OCI-LY7 (cell line): ENCODE measurements around the gene PCYT2. TPM values are rescaled to one million over a fixed set of nuclear protein-coding genes. Genes with fewer than 3 reads are reported as not detected.
"Not testable (repeated sequence)": the region's sequence is repeated elsewhere in the genome, so short reads cannot be mapped to it uniquely, and the experiment has no call there.

ENCODE experiments used
- BruUV-seq: library from RNA; stranded (reverse); fragments of 400-500 nt; replicated peaks from 2 replicates; lab custom pipeline; 2021; lab: Mats Ljungman, UMichigan
- CTCF ChIA-PET: fragments of 300-600 bp; sonication (Branson Sonifier 250); formaldehyde crosslinking; loops from one replicate; lab custom pipeline; 2022; ENCODE audit warnings: antibody characterized with exemption; ENCODE audit not compliant: unreplicated experiment; lab: Charles Lee
- POLR2A ChIA-PET: fragments of 300-600 bp; sonication (Branson Sonifier 250); formaldehyde crosslinking; loops from one replicate; lab custom pipeline; 2022; ENCODE audit warnings: antibody characterized with exemption; lab: Charles Lee
- DNase-seq: peaks from one replicate; pipeline ENCODE4 v3.0.0-alpha.2; 2015; ENCODE audit warnings: low spot score
- H2AFZ ChIP-seq: fragments of 200-600 bp; sonication (generic), shearing (Covaris generic); 2 replicates; pipeline ENCODE4 v1.6.1; 2014; ENCODE audit warnings: mild to moderate bottlenecking, antibody characterized with exemption, low read length, moderate library complexity
- H3K27ac ChIP-seq: fragments of 200-600 bp; sonication (generic); 2 replicates; pipeline ENCODE4 v1.5.1; 2014; ENCODE audit warnings: mixed run types, low read depth, mild to moderate bottlenecking, moderate library complexity, low read length, inconsistent platforms; ENCODE audit not compliant: poor library complexity, severe bottlenecking
- H3K36me3 ChIP-seq: fragments of 200-600 bp; sonication (generic); 2 replicates; pipeline ENCODE4 v1.6.1; 2014; ENCODE audit warnings: mild to moderate bottlenecking, antibody characterized with exemption, low read length, moderate library complexity, mixed read lengths; ENCODE audit not compliant: insufficient read depth
- H3K4me1 ChIP-seq: fragments of 200-600 bp; sonication (generic); 2 replicates; pipeline ENCODE4 v1.5.1; 2014; ENCODE audit warnings: mild to moderate bottlenecking, low read length; ENCODE audit not compliant: insufficient read depth, poor library complexity, severe bottlenecking
- H3K4me2 ChIP-seq: fragments of 200-600 bp; sonication (generic); 2 replicates; pipeline ENCODE4 v1.6.1; 2014; ENCODE audit warnings: mild to moderate bottlenecking, low read length
- H3K4me3 ChIP-seq: fragments of 200-600 bp; sonication (generic); 2 replicates; pipeline ENCODE4 v1.5.1; 2014; ENCODE audit warnings: mild to moderate bottlenecking, low read depth, low read length; ENCODE audit not compliant: poor library complexity, severe bottlenecking
- H3K79me2 ChIP-seq: fragments of 200-600 bp; sonication (generic); 2 replicates; pipeline ENCODE4 v1.6.1; 2016; ENCODE audit warnings: low read depth, mild to moderate bottlenecking, low read length, moderate library complexity, mixed read lengths; ENCODE audit not compliant: insufficient read depth
- H3K9me2 ChIP-seq: fragments of 200-600 bp; sonication (generic); 2 replicates; pipeline ENCODE4 v1.6.1; 2016; ENCODE audit warnings: mild to moderate bottlenecking, low read length, mixed read lengths; ENCODE audit not compliant: insufficient read depth
- H3K9me3 ChIP-seq: fragments of 200-600 bp; sonication (generic); 2 replicates; pipeline ENCODE4 v1.6.1; 2014; ENCODE audit warnings: mild to moderate bottlenecking, mixed run types, low read length, mixed read lengths
- H4K20me1 ChIP-seq: fragments of 200-600 bp; sonication (generic); 2 replicates; pipeline ENCODE4 v1.6.1; 2014; ENCODE audit warnings: mild to moderate bottlenecking, antibody characterized with exemption, low read length, moderate library complexity, mixed read lengths; ENCODE audit not compliant: insufficient read depth
- CTCF ChIP-seq: fragments of 200-600 bp; sonication (generic); conservative IDR thresholded peaks from 2 replicates; pipeline ENCODE4 v1.5.1; 2014; ENCODE audit warnings: mild to moderate bottlenecking, antibody characterized with exemption, low read length, moderate library complexity, mixed read lengths
- EZH2phosphoT487 ChIP-seq: fragments of 200-600 bp; sonication (generic); IDR thresholded peaks from 2 replicates; pipeline ENCODE4 v1.6.1; 2018; ENCODE audit warnings: low read depth, borderline replicate concordance, mild to moderate bottlenecking, mixed run types, antibody characterized with exemption, low read length, moderate library complexity, mixed read lengths
- intact Hi-C: fragments of 100-400 bp; cut with micrococcal nuclease; formaldehyde crosslinking; loops from one replicate; pipeline ENCODE4 v1.10.0; 2022; ENCODE audit not compliant: unreplicated experiment
- total RNA-seq, 2 experiments: library from RNA; depleted of rRNA in 1 of 2; stranded (reverse); fragments of >200 nt in 1 of 2; shearing (Covaris generic) in 1 of 2; gene quantifications; 2 replicates each; pipeline ENCODE4 v1.2.3, GENCODE V29; 2014 to 2022

The PCYT2 gene
- total RNA-seq, 2 experiments from 2014 or later = 70.1 to 104 TPM

- Histone ChIP-seq H3K79me2 (peaks cover 18% of the 10 kb centered on the region), H3K9me2 (no peaks in the 10 kb centered on the region), H3K27ac (peak overlapping the region; percentile 5), H3K4me1 (peaks cover 25% of the 10 kb centered on the region), H3K4me2 (peak overlapping the region; percentile 74; the same call in 1 of the 2 replicates), H3K4me3 (no peak overlapping the region), H4K20me1 (peaks cover 8% of the 10 kb centered on the region), H2AFZ (no peak overlapping the region), H3K36me3 (peaks cover 51% of the 10 kb centered on the region), H3K9me3 (no peaks in the 10 kb centered on the region)
- no peak for TF ChIP-seq EZH2phosphoT487
- no peak for TF ChIP-seq CTCF
- POLR2A ChIA-PET = no interaction called here
- BruUV-seq = no TSS peak
- no peak for DNase-seq
- CTCF ChIA-PET = no interaction called here
- intact Hi-C loops = no loop called here
Measured at GRCh38 chr17:81918832-81919545, 7.8 kb upstream of the PCYT2 start.

- intact Hi-C loops, BruUV-seq, H3K9me2 ChIP-seq, DNase-seq, CTCF ChIA-PET, H3K27ac ChIP-seq, H4K20me1 ChIP-seq, H2AFZ ChIP-seq, H3K9me3 ChIP-seq: not testable (repeated sequence)
- peaks cover 13% of the 10 kb centered on the region for H3K79me2 ChIP-seq
- peaks cover 23% of the 10 kb centered on the region for H3K4me1 ChIP-seq
- H3K4me3 ChIP-seq = peak overlapping the region; percentile 92
- POLR2A ChIA-PET = interaction anchor here (1.1 kb wide), 1 partner anchor 11 kb away, joined by 3 read pairs; no protein-coding TSS in a partner anchor
- peaks cover 58% of the 10 kb centered on the region for H3K36me3 ChIP-seq
- peak overlapping the region; percentile 74 for H3K4me2 ChIP-seq
Measured at GRCh38 chr17:81918333-81918669, 7.1 kb upstream of the PCYT2 start.

- Histone ChIP-seq H3K36me3 (peaks cover 62% of the 10 kb centered on the region), H3K4me1 (peaks cover 23% of the 10 kb centered on the region), H3K9me2 (no peaks in the 10 kb centered on the region), H3K4me3 (peak within 1 kb of the TSS; percentile 92), H3K79me2 (peaks cover 13% of the 10 kb centered on the region), H2AFZ (no peak within 1 kb of the TSS), H3K9me3 (no peaks in the 10 kb centered on the region), H3K4me2 (peak within 1 kb of the TSS; percentile 93), H4K20me1 (peaks cover 8% of the 10 kb centered on the region), H3K27ac (peak within 1 kb of the TSS; percentile 26)
- no TSS peak for BruUV-seq
- DNase-seq = peak; percentile 94
- TF ChIP-seq EZH2phosphoT487 (no peak), CTCF (0 out of 2 replicates have a peak, but pooled peaks have one; percentile 15)
- CTCF ChIA-PET = interaction anchor here (0.5 kb wide), 1 partner anchor 113 kb away, joined by 3 read pairs; no protein-coding TSS in a partner anchor
- intact Hi-C loops = no loop called here
- POLR2A ChIA-PET = interaction anchor here (1.0 to 1.6 kb wide), 5 partner anchors 8 to 48 kb away, joined by 3 to 13 read pairs (median 5); partner anchors contain the start of gene MAFG
Measured at GRCh38 chr17:81917565-81918332, 6.5 kb upstream of the PCYT2 start, which contains the start of gene SIRT7. SIRT7 (minus strand) TSS chr17:81918176; CDS start chr17:81918131, 45 bp downstream.
